HAP-1 (cell line): ENCODE measurements around the gene SLX9.

ENCODE experiments used
- DNase-seq, 2 experiments: peaks; one replicate each; pipeline ENCODE4 v3.0.0-alpha.2; 2016 to 2020; ENCODE audit warnings: low spot score in 2 of 2
- H3K27me3 ChIP-seq: fragments of 250-450 bp; sonication (Bioruptor Pico); 2 replicates; pipeline ENCODE4 v1.5.1; 2020; ENCODE audit warnings: low read depth, mild to moderate bottlenecking, moderate library complexity
- H3K36me3 ChIP-seq: fragments of 250-450 bp; sonication (Bioruptor Pico); replicated peaks from 2 replicates; pipeline ENCODE4 v1.5.1; 2020; ENCODE audit warnings: mild to moderate bottlenecking
- H3K4me1 ChIP-seq: fragments of 250-450 bp; sonication (Bioruptor Pico); 2 replicates; pipeline ENCODE4 v1.5.1; 2020; ENCODE audit warnings: mild to moderate bottlenecking
- H3K4me3 ChIP-seq: fragments of 250-450 bp; sonication (Bioruptor Pico); 2 replicates; pipeline ENCODE4 v1.5.1; 2020; ENCODE audit warnings: mild to moderate bottlenecking, moderate library complexity
- H3K9me3 ChIP-seq: fragments of 250-450 bp; sonication (Bioruptor Pico); 2 replicates; pipeline ENCODE4 v1.5.1; 2020; ENCODE audit warnings: mild to moderate bottlenecking, moderate library complexity
- in situ Hi-C: fragments of 300-500 bp; cut with MboI; formaldehyde crosslinking; loops from 3 replicates; pipeline ENCODE4 v1.14.3; 2020; ENCODE audit warnings: low sequenced_read_pairs, inconsistent platforms, mixed read lengths

The SLX9 gene

GRCh38 chr21:44948426-44949120 is 8.7 kb downstream of the SLX9 start:
- H3K36me3 ChIP-seq, result peaks cover 45% of the 10 kb centered on the region
- no peaks in the 10 kb centered on the region for H3K27me3 ChIP-seq
- H3K4me1 ChIP-seq, result no peaks in the 10 kb centered on the region
- H3K4me3 ChIP-seq, result no peak overlapping the region
- in situ Hi-C loops, result loop anchor here (5.0 kb wide), 1 partner anchor 189 kb away; no protein-coding TSS in a partner anchor
- DNase-seq, result no peak
- H3K9me3 ChIP-seq, result no peaks in the 10 kb centered on the region

GRCh38 chr21:44949161-44949778 is 9.4 kb downstream of the SLX9 start:
- Histone ChIP-seq H3K4me3 (no peak overlapping the region), H3K27me3 (no peaks in the 10 kb centered on the region), H3K4me1 (no peaks in the 10 kb centered on the region), H3K9me3 (no peaks in the 10 kb centered on the region), H3K36me3 (peaks cover 38% of the 10 kb centered on the region)
- in situ Hi-C loops, result loop anchor here (5.0 kb wide), 1 partner anchor 188 kb away; no protein-coding TSS in a partner anchor
- DNase-seq, result no peak

- in situ Hi-C loops, result loop anchor here (5.0 kb wide), 1 partner anchor 188 kb away; no protein-coding TSS in a partner anchor
- Histone ChIP-seq H3K9me3 (no peaks in the 10 kb centered on the region), H3K4me1 (no peaks in the 10 kb centered on the region), H3K27me3 (no peaks in the 10 kb centered on the region), H3K4me3 (no peak overlapping the region), H3K36me3 (peaks cover 33% of the 10 kb centered on the region)
- DNase-seq, result peak; percentile 42 to 90
Measured at GRCh38 chr21:44949779-44950198, 10.0 kb downstream of the SLX9 start.

- no peak overlapping the region for H3K4me3 ChIP-seq
- H3K27me3 ChIP-seq, result no peaks in the 10 kb centered on the region
- H3K9me3 ChIP-seq, result no peaks in the 10 kb centered on the region
- DNase-seq, result no peak
- in situ Hi-C loops, result no loop called here
- peaks cover 29% of the 10 kb centered on the region for H3K36me3 ChIP-seq
- no peaks in the 10 kb centered on the region for H3K4me1 ChIP-seq
Measured at GRCh38 chr21:44950351-44950750, 10.5 kb downstream of the SLX9 start.

- no peaks in the 10 kb centered on the region for H3K9me3 ChIP-seq
- peaks cover 34% of the 10 kb centered on the region for H3K36me3 ChIP-seq
- no peak for DNase-seq
- H3K27me3 ChIP-seq, result no peaks in the 10 kb centered on the region
- in situ Hi-C loops, result no loop called here
- no peaks in the 10 kb centered on the region for H3K4me1 ChIP-seq
- no peak overlapping the region for H3K4me3 ChIP-seq
Measured at GRCh38 chr21:44951186-44951915, 11.5 kb downstream of the SLX9 start.

- in situ Hi-C loops, result no loop called here
- H3K27me3 ChIP-seq, result no peaks in the 10 kb centered on the region
- no peaks in the 10 kb centered on the region for H3K4me1 ChIP-seq
- no peak for DNase-seq
- H3K36me3 ChIP-seq, result peaks cover 37% of the 10 kb centered on the region
- no peaks in the 10 kb centered on the region for H3K9me3 ChIP-seq
- H3K4me3 ChIP-seq, result no peak overlapping the region
Measured at GRCh38 chr21:44952116-44952928, 12.5 kb downstream of the SLX9 start.

GRCh38 chr21:44952929-44953627 is 13.2 kb downstream of the SLX9 start:
- no peak for DNase-seq
- in situ Hi-C loops, result no loop called here
- Histone ChIP-seq H3K4me1 (no peaks in the 10 kb centered on the region), H3K36me3 (peaks cover 32% of the 10 kb centered on the region), H3K4me3 (no peak overlapping the region), H3K27me3 (no peaks in the 10 kb centered on the region), H3K9me3 (no peaks in the 10 kb centered on the region)

GRCh38 chr21:44953628-44954021 is 13.8 kb downstream of the SLX9 start:
- H3K36me3 ChIP-seq, result peaks cover 33% of the 10 kb centered on the region
- in situ Hi-C loops, result no loop called here

GRCh38 chr21:44954281-44954771 is 14.5 kb downstream of the SLX9 start:
- Histone ChIP-seq H3K27me3 (no peaks in the 10 kb centered on the region), H3K36me3 (peaks cover 34% of the 10 kb centered on the region), H3K9me3 (no peaks in the 10 kb centered on the region), H3K4me1 (no peaks in the 10 kb centered on the region), H3K4me3 (no peak overlapping the region)
- DNase-seq, result no peak
- in situ Hi-C loops, result no loop called here

More at GRCh38 chr21:44953628-44954021, 13.8 kb downstream of the SLX9 start:
- H3K27me3 ChIP-seq, result no peaks in the 10 kb centered on the region
- H3K4me1 ChIP-seq, result no peaks in the 10 kb centered on the region
- no peak overlapping the region for H3K4me3 ChIP-seq
- no peak for DNase-seq
- no peaks in the 10 kb centered on the region for H3K9me3 ChIP-seq

- no peak overlapping the region for H3K4me3 ChIP-seq
- no peaks in the 10 kb centered on the region for H3K4me1 ChIP-seq
- no peak for DNase-seq
- H3K9me3 ChIP-seq, result no peaks in the 10 kb centered on the region
- no peaks in the 10 kb centered on the region for H3K27me3 ChIP-seq
- H3K36me3 ChIP-seq, result peaks cover 33% of the 10 kb centered on the region
- in situ Hi-C loops, result no loop called here
Measured at GRCh38 chr21:44955141-44955797, 15.4 kb downstream of the SLX9 start.

GRCh38 chr21:44955798-44956175 is 16.0 kb downstream of the SLX9 start:
- Histone ChIP-seq H3K9me3 (no peaks in the 10 kb centered on the region), H3K36me3 (peaks cover 38% of the 10 kb centered on the region), H3K4me3 (no peak overlapping the region), H3K27me3 (no peaks in the 10 kb centered on the region), H3K4me1 (no peaks in the 10 kb centered on the region)
- no peak for DNase-seq
- in situ Hi-C loops, result no loop called here

- Histone ChIP-seq H3K9me3 (no peaks in the 10 kb centered on the region), H3K36me3 (peaks cover 41% of the 10 kb centered on the region), H3K4me1 (no peaks in the 10 kb centered on the region), H3K4me3 (no peak overlapping the region), H3K27me3 (no peaks in the 10 kb centered on the region)
- in situ Hi-C loops, result no loop called here
- DNase-seq, result no peak
Measured at GRCh38 chr21:44956356-44957046, 16.7 kb downstream of the SLX9 start.
